ENCODE measurements around the gene DNAI2.

DNAI2 gene

GRCh38 chr17:74335529-74336062 is 61.6 kb downstream of the DNAI2 start:
- Histone ChIP-seq H3K27me3 (ENCODE audit: insufficient read depth, low read depth) (peaks cover 61% of the 10 kb centered on the region), H3K36me3 (ENCODE audit: insufficient read depth) (no peaks in the 10 kb centered on the region), H3K4me3 (IDR thresholded peaks at IDR 0.05; ENCODE audit: insufficient read depth, low read depth, low read length) (no peak overlapping the region), H2AFZ (ENCODE audit: low read depth) (no peak overlapping the region), H3K4me2 (no peak overlapping the region), H3K27ac (no peak overlapping the region), H3K4me1 (ENCODE audit: low read depth, poor library complexity, severe bottlenecking) (no peaks in the 10 kb centered on the region), H3K9ac (no peak overlapping the region), H3K79me2 (ENCODE audit: insufficient read depth, low read depth) (no peaks in the 10 kb centered on the region), H4K20me1 (ENCODE audit: insufficient read depth) (no peaks in the 10 kb centered on the region)
- no peak for TF ChIP-seq CTCF (conservative IDR thresholded peaks at IDR 0.05; ENCODE audit: low read depth, low read length)

GRCh38 chr17:74336307-74336706 is 62.3 kb downstream of the DNAI2 start:
- TF ChIP-seq CTCF (conservative IDR thresholded peaks at IDR 0.05; ENCODE audit: low read depth, low read length): no peak

GRCh38 chr17:74337834-74338500 is 63.9 kb downstream of the DNAI2 start:
- Histone ChIP-seq H3K4me2 (no peak overlapping the region), H3K9ac (no peak overlapping the region), H4K20me1 (ENCODE audit: insufficient read depth) (no peaks in the 10 kb centered on the region), H3K27ac (no peak overlapping the region), H3K4me3 (IDR thresholded peaks at IDR 0.05; ENCODE audit: insufficient read depth, low read depth, low read length) (no peak overlapping the region), H2AFZ (ENCODE audit: low read depth) (no peak overlapping the region), H3K36me3 (ENCODE audit: insufficient read depth) (no peaks in the 10 kb centered on the region), H3K27me3 (ENCODE audit: insufficient read depth, low read depth) (peaks cover 51% of the 10 kb centered on the region; the same call in 1 of the 2 replicates), H3K79me2 (ENCODE audit: insufficient read depth, low read depth) (no peaks in the 10 kb centered on the region), H3K4me1 (ENCODE audit: low read depth, poor library complexity, severe bottlenecking) (no peaks in the 10 kb centered on the region)
- no peak for TF ChIP-seq CTCF (conservative IDR thresholded peaks at IDR 0.05; ENCODE audit: low read depth, low read length)

More at GRCh38 chr17:74336307-74336706, 62.3 kb downstream of the DNAI2 start:
- Histone ChIP-seq H3K4me2 (no peak overlapping the region), H3K4me3 (IDR thresholded peaks at IDR 0.05; ENCODE audit: insufficient read depth, low read depth, low read length) (no peak overlapping the region), H3K27ac (no peak overlapping the region), H3K79me2 (ENCODE audit: insufficient read depth, low read depth) (no peaks in the 10 kb centered on the region), H4K20me1 (ENCODE audit: insufficient read depth) (no peaks in the 10 kb centered on the region), H3K36me3 (ENCODE audit: insufficient read depth) (no peaks in the 10 kb centered on the region), H3K4me1 (ENCODE audit: low read depth, poor library complexity, severe bottlenecking) (no peaks in the 10 kb centered on the region), H2AFZ (ENCODE audit: low read depth) (no peak overlapping the region), H3K27me3 (ENCODE audit: insufficient read depth, low read depth) (peaks cover 59% of the 10 kb centered on the region), H3K9ac (no peak overlapping the region)

GRCh38 chr17:74339537-74340195 is 65.6 kb downstream of the DNAI2 start:
- no peak overlapping the region for H2AFZ ChIP-seq (ENCODE audit: low read depth)
- H3K4me3 ChIP-seq (IDR thresholded peaks at IDR 0.05; ENCODE audit: insufficient read depth, low read depth, low read length): no peak overlapping the region
- no peaks in the 10 kb centered on the region for H3K79me2 ChIP-seq (ENCODE audit: insufficient read depth, low read depth)
- peaks cover 58% of the 10 kb centered on the region for H3K27me3 ChIP-seq (ENCODE audit: insufficient read depth, low read depth)
- H3K4me2 ChIP-seq: no peak overlapping the region
- H3K36me3 ChIP-seq (ENCODE audit: insufficient read depth): no peaks in the 10 kb centered on the region
- TF ChIP-seq CTCF (conservative IDR thresholded peaks at IDR 0.05; ENCODE audit: low read depth, low read length): no peak
- H3K4me1 ChIP-seq (ENCODE audit: low read depth, poor library complexity, severe bottlenecking): no peaks in the 10 kb centered on the region
- no peaks in the 10 kb centered on the region for H4K20me1 ChIP-seq (ENCODE audit: insufficient read depth)
- H3K27ac ChIP-seq: no peak overlapping the region
- H3K9ac ChIP-seq: no peak overlapping the region
